Activated B cell treated with CpG ODN at 0.5 μM for 24 hours (primary cell): ENCODE results near the gene ASGR2. TPM values are rescaled to one million over a fixed set of nuclear protein-coding genes. Genes with fewer than 3 reads are reported as not detected.

ENCODE experiments used
- ATAC-seq: fragments of 200-7000 bp; cut with Tn5 transposase; one replicate; pipeline ENCODE4 v1.10.0; 2021; ENCODE audit warnings: low read depth, mild to moderate bottlenecking, moderate library complexity
- CTCF ChIA-PET: fragments of 350-600 bp; sonication (Branson Sonifier 250); formaldehyde crosslinking; loops from one replicate; lab custom pipeline; 2021; ENCODE audit warnings: antibody characterized with exemption; lab: Charles Lee
- POLR2A ChIA-PET: fragments of 350-600 bp; sonication (Branson Sonifier 250); formaldehyde crosslinking; loops from one replicate; lab custom pipeline; 2021; ENCODE audit warnings: antibody characterized with exemption; lab: Charles Lee
- DNase-seq: peaks from one replicate; pipeline ENCODE4 v3.0.0; 2022
- H3K27ac Mint-ChIP-seq: one replicate; pipeline ENCODE4 v1.8.0; 2020; ENCODE audit warnings: mixed read lengths
- H3K27me3 Mint-ChIP-seq: one replicate; pipeline ENCODE4 v1.8.0; 2021; ENCODE audit warnings: mixed read lengths
- H3K36me3 Mint-ChIP-seq: one replicate; pipeline ENCODE4 v1.8.0; 2021; ENCODE audit warnings: low read depth, mixed read lengths
- H3K4me1 Mint-ChIP-seq: one replicate; pipeline ENCODE4 v1.8.0; 2021; ENCODE audit warnings: mixed read lengths
- H3K4me3 Mint-ChIP-seq: one replicate; pipeline ENCODE4 v1.8.0; 2020; ENCODE audit warnings: mild to moderate bottlenecking, mixed read lengths
- H3K9me3 Mint-ChIP-seq: one replicate; pipeline ENCODE4 v1.8.0; 2020; ENCODE audit warnings: mixed read lengths
- CTCF ChIP-seq: fragments of 200-600 bp; IDR thresholded peaks from one replicate; pipeline ENCODE4 v1.8.0; 2022; ENCODE audit warnings: antibody characterized with exemption, mild to moderate bottlenecking
- intact Hi-C: fragments of 100-400 bp; cut with micrococcal nuclease; formaldehyde crosslinking; loops from one replicate; pipeline ENCODE4 v1.15.1; 2024
- total RNA-seq: library from RNA; stranded (reverse); gene quantifications from 2 replicates; pipeline ENCODE4 v1.2.3, GENCODE V29; 2022

ASGR2 gene
- total RNA-seq, 1 donor from 2014 or later = not detected

- DNase-seq (no peak), ATAC-seq (peak; percentile 14)
- ChIA-PET POLR2A (interaction anchor here (1.5 kb wide), 1 partner anchor 73 kb away, joined by 20 read pairs; no protein-coding TSS in a partner anchor), CTCF (no interaction called here)
- no peak overlapping the region for H3K27ac Mint-ChIP-seq
- peaks cover 24% of the 10 kb centered on the region for H3K27me3 Mint-ChIP-seq
- H3K36me3 Mint-ChIP-seq = no peaks in the 10 kb centered on the region
- intact Hi-C loops = no loop called here
- no peaks in the 10 kb centered on the region for H3K9me3 Mint-ChIP-seq
- TF ChIP-seq CTCF = no peak
- no peak overlapping the region for H3K4me3 Mint-ChIP-seq
- peaks cover 2% of the 10 kb centered on the region for H3K4me1 Mint-ChIP-seq
Observed at GRCh38 chr17:7060165-7060891, 54.3 kb downstream of the ASGR2 start.

- POLR2A ChIA-PET = interaction anchor here (0.7 to 1.5 kb wide), 2 partner anchors 74 to 1210 kb away, joined by 4 to 20 read pairs; no protein-coding TSS in a partner anchor
- DNase-seq = no peak
- no peak for ATAC-seq
- intact Hi-C loops = no loop called here
- H3K27ac Mint-ChIP-seq = no peak overlapping the region
- CTCF ChIA-PET = no interaction called here
- peaks cover 2% of the 10 kb centered on the region for H3K4me1 Mint-ChIP-seq
- H3K36me3 Mint-ChIP-seq = no peaks in the 10 kb centered on the region
- H3K27me3 Mint-ChIP-seq = peaks cover 17% of the 10 kb centered on the region
- TF ChIP-seq CTCF = no peak
- no peaks in the 10 kb centered on the region for H3K9me3 Mint-ChIP-seq
- no peak overlapping the region for H3K4me3 Mint-ChIP-seq
Observed at GRCh38 chr17:7058831-7059447, 55.7 kb downstream of the ASGR2 start.

GRCh38 chr17:7056386-7056785 is 58.2 kb downstream of the ASGR2 start:
- no peak for TF ChIP-seq CTCF
- ChIA-PET POLR2A (no interaction called here), CTCF (no interaction called here)
- no peak for DNase-seq
- no peak for ATAC-seq
- H3K36me3 Mint-ChIP-seq = no peaks in the 10 kb centered on the region
- peaks cover 6% of the 10 kb centered on the region for H3K27me3 Mint-ChIP-seq
- no peaks in the 10 kb centered on the region for H3K9me3 Mint-ChIP-seq
- no peak overlapping the region for H3K4me3 Mint-ChIP-seq
- intact Hi-C loops = no loop called here
- no peak overlapping the region for H3K27ac Mint-ChIP-seq
- H3K4me1 Mint-ChIP-seq = peaks cover 2% of the 10 kb centered on the region

Other genes with a start within 250 kb of the ASGR2 start
- not detected in 2 replicates for gene ALOX12, start 118.8 kb downstream of the ASGR2 start, total RNA-seq
- 130 and 140 TPM in 2 replicates for gene RNASEK, start 102.2 kb downstream of the ASGR2 start, total RNA-seq
- gene BCL6B, start 91.8 kb downstream of the ASGR2 start, total RNA-seq = 0.31 and 0.88 TPM in 2 replicates
- gene SLC16A13, start 78.8 kb downstream of the ASGR2 start, total RNA-seq = 10.4 and 11.8 TPM in 2 replicates
- gene SLC16A11, start 70.7 kb downstream of the ASGR2 start, total RNA-seq = 3.6 and 4.2 TPM in 2 replicates
- gene CLEC10A, start 34.6 kb downstream of the ASGR2 start, total RNA-seq = not detected in 2 replicates
- gene ASGR1, start 64.5 kb upstream of the ASGR2 start, total RNA-seq = not detected in 2 replicates
- 3.9 and 5.0 TPM in 2 replicates for gene DLG4, start 105.0 kb upstream of the ASGR2 start, total RNA-seq
- gene ACADVL, start 105.1 kb upstream of the ASGR2 start, total RNA-seq = 438 and 469 TPM in 2 replicates
- 56.1 and 64.6 TPM in 2 replicates for gene DVL2, start 119.7 kb upstream of the ASGR2 start, total RNA-seq
- 45.5 and 46.6 TPM in 2 replicates for gene PHF23, start 124.6 kb upstream of the ASGR2 start, total RNA-seq
- 291 and 325 TPM in 2 replicates for gene GABARAP, start 127.6 kb upstream of the ASGR2 start, total RNA-seq
- 165 and 168 TPM in 2 replicates for gene CTDNEP1, start 136.9 kb upstream of the ASGR2 start, total RNA-seq
- gene ELP5, start 137.4 kb upstream of the ASGR2 start, total RNA-seq = 49.2 and 53.6 TPM in 2 replicates
- gene CLDN7, start 147.7 kb upstream of the ASGR2 start, total RNA-seq = 1.1 and 1.8 TPM in 2 replicates
- not detected in 2 replicates for gene SLC2A4, start 166.9 kb upstream of the ASGR2 start, total RNA-seq
- gene YBX2, start 179.8 kb upstream of the ASGR2 start, total RNA-seq = 0.16 TPM in 1 of 2 replicates, not detected in the other
- gene EIF5A, start 192.8 kb upstream of the ASGR2 start, total RNA-seq = 656 and 664 TPM in 2 replicates
- 105 and 115 TPM in 2 replicates for gene GPS2, start 200.5 kb upstream of the ASGR2 start, total RNA-seq
- 52.8 and 60.1 TPM in 2 replicates for gene NEURL4, start 214.5 kb upstream of the ASGR2 start, total RNA-seq
- gene ACAP1, start 221.7 kb upstream of the ASGR2 start, total RNA-seq = 298 and 328 TPM in 2 replicates
- 7.2 and 7.8 TPM in 2 replicates for gene KCTD11, start 237.3 kb upstream of the ASGR2 start, total RNA-seq
- gene TMEM95, start 240.3 kb upstream of the ASGR2 start, total RNA-seq = not detected in 2 replicates